Measurements from ENCODE around the gene TMCO4. TPM values are rescaled to one million over a fixed set of nuclear protein-coding genes. Genes with fewer than 3 reads are reported as not detected.

Gene TMCO4
- polyA plus RNA-seq, 4 donors, result 15.5 to 21.7 (median 19.2) TPM

- DNase-seq (ENCODE audit: low read depth in 4 of 4, low spot score in 3 of 4), result no peak
These were observed 19.3 kb downstream of the TMCO4 start for GRCh38 chr1:19780267-19780877.

DNA sequence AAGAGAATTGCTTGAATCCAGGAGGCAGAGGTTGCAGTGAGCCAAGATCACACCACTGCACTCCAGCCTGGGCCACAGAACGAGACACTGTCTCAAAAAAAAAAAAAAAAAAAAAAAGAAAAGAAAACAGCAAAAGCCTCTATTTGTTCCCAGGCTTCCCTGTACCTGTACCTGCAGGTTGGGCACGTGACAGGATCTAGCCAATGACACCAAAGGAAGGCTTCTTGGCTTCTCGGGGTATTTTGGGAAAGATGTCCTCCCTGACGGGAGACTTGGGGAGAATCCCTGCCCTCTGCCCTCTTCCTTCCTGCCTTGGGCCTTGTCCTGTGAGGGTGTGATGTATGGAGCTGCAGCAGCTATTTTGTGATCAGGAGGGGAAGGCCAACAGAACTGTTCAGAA is 22.8 kb downstream of the TMCO4 start:
- no peak for DNase-seq (ENCODE audit: low read depth in 4 of 4, low spot score in 3 of 4)

- no peak for DNase-seq (ENCODE audit: low read depth in 4 of 4, low spot score in 3 of 4)
These were observed 23.4 kb downstream of the TMCO4 start for GRCh38 chr1:19776287-19776686.

- DNase-seq (ENCODE audit: low read depth in 4 of 4, low spot score in 3 of 4), result no peak
These were observed 23.9 kb downstream of the TMCO4 start for GRCh38 chr1:19775831-19776230.

DNA sequence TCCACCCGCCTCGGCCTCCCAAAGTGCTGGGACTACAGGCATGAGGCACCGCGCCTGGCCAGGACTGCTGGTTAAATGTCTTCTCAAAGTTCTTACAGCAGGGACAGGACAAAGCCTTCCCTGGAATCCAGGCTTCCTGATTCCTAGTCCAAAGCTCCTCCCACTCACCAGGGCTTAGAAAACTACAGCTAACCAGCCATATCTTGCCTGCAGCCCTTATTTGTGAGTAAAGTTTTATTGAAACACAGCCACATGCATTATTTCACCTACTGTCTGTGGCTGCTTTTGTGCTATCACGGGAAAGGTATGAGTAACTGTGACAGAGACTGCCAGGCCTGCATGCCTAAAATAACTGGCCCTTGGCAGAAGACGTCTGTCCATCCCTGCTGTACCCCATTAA is 24.4 kb downstream of the TMCO4 start:
- no peak for DNase-seq (ENCODE audit: low read depth in 4 of 4, low spot score in 3 of 4)

DNA sequence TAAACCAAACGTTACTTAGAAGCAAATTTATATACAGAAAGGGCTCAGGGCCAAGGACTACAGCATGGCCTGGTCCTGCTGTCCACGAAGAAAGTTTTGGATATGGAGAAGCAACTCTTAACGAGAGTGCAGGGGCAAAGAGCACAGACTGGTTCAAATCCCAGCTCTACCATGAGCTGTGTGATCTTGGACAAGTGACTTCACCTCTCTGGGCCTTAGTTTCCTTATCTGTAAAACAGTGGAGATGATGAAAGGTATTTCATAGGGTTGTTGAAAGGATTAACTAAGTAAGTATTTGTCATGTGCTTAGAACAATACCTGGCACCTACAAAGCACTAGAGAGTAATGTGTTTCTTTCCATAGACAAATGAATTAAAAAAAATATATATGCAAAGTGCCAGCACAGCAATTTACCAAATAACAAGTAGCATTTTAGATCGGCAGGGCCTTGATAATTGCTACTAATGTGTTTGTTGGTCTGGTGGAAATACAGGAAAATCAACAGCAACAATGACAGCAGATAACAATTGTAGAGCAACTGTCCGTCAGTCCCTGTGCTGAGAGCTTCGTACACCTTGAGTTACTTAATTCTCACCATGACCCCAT is 25.4 kb downstream of the TMCO4 start:
- DNase-seq (ENCODE audit: low read depth in 4 of 4, low spot score in 3 of 4), result no peak

GRCh38 chr1:19773485-19773884 is 26.2 kb downstream of the TMCO4 start:
- no peak for DNase-seq (ENCODE audit: low read depth in 4 of 4, low spot score in 3 of 4)

DNA sequence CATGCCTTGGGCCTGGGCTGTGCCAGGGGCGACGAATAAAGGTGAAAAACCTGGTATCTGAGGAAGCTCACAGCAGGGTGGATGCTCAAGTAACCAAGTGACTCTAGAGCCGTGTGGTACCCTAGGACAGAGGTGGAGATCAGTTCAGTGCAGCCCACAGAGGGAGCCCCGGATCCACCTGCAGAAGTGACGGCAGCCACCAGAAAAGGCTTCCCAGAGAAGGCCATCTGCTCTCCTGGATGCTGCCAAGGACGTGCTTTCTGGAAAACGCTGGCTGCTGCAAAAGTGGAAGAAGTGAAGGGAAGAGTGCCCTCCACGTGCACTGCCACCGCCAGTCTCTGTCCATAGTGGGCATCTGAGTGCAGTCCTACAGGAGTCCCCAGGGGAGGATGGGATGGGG is 27.7 kb downstream of the TMCO4 start:
- DNase-seq (ENCODE audit: low read depth in 4 of 4, low spot score in 3 of 4), result no peak

DNA sequence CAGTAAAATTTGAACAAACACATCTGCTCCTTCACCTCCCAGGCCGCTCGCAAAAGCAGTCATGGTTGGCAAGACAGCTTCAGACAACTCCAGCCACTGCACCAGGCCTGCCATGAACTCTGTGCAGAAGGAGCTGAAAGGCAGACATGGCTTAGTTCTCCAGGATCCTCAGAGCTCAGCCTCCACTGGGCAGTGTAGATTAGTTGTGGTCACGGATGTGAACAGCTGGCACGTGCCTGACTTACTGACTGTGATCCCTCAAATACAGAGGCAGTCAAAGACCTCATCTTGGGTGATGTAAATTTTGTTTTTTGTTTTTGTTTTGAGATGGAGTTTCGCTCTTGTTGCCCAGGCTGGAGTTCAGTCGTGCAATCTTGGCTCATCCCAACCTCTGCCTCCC is 28.4 kb downstream of the TMCO4 start:
- DNase-seq (ENCODE audit: low read depth in 4 of 4, low spot score in 3 of 4), result no peak

DNA sequence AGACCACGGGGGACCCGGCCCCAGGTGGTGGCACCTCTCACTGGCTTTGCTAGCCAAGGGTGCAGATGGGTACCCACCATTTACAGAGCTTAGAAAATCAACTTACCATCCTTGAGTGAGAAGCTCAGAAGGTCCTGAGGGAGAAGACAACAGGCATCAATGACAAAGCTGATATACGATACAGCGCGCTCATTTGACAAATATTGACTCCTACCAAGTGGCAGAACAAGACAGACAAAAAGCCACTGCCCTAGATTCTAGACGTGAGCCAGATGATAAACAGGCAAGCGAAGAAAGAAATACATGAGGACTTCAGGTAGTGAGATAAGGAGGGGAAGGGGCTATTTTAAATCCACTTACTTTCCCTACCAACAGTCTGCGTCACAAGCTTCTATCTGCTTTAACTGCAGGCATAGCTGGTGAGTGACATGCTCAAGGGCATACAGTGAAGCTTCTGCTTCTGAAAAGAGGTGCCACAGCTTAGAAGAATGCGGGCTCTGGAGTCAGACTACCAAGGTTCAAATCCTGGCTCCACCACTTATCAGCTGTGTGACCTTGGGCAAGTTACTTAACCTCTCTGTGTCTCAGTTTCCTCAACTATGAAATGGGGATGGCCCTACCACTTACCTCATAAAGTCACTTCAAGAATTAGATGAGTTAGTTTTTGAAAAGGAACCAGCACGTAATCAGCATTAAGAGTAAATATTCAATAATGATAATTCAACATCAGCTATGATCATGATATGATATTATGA is 29.1 kb downstream of the TMCO4 start:
- DNase-seq (ENCODE audit: low read depth in 4 of 4, low spot score in 3 of 4), result no peak

DNA sequence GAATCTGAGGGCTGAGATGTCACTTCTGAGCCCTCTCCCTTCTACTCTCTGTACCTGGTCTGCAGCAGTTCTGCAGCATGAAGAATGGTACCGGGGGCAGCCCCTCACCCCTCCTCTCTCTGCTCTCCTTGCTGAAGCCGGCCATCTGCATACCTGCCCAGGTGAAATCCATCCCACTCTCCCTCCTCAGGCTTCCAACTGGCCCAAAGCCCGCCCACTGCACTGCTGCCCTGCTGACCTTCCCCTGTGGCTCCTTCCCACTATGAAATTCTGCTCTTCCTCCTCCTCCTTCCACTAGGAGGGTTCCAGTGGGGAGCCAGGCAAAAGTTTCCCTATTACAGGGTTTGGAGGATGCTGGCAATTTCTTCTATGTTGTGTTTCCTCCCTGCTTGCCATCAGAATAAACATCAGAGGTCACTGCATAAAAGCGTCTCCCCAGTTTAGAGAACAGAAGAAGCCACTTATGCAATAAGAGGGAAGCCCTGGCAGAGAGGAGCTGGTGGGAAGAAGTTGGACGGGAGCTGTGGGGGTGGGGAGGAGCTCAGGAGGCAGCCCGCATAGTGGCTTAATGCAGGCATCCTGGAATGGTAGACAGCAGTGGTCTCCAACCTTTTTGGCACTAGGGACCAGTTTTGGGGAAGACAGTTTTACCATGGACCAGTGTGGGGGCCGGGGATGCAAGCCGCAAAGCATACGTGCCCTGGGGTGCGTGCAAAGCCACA is 30.3 kb downstream of the TMCO4 start:
- DNase-seq (ENCODE audit: low read depth in 4 of 4, low spot score in 3 of 4), result no peak

GRCh38 chr1:19768353-19769210 is 31.1 kb downstream of the TMCO4 start:
- DNase-seq (ENCODE audit: low read depth in 4 of 4, low spot score in 3 of 4), result no peak

- DNase-seq (ENCODE audit: low read depth in 4 of 4, low spot score in 3 of 4), result no peak
These were observed 34.1 kb downstream of the TMCO4 start for GRCh38 chr1:19765623-19766022.

- DNase-seq (ENCODE audit: low read depth in 4 of 4, low spot score in 3 of 4), result no peak
These were observed 34.9 kb downstream of the TMCO4 start for GRCh38 chr1:19764848-19765247.

GRCh38 chr1:19762175-19762779 is 37.4 kb downstream of the TMCO4 start:
- DNase-seq (ENCODE audit: low read depth in 4 of 4, low spot score in 3 of 4), result no peak

DNA sequence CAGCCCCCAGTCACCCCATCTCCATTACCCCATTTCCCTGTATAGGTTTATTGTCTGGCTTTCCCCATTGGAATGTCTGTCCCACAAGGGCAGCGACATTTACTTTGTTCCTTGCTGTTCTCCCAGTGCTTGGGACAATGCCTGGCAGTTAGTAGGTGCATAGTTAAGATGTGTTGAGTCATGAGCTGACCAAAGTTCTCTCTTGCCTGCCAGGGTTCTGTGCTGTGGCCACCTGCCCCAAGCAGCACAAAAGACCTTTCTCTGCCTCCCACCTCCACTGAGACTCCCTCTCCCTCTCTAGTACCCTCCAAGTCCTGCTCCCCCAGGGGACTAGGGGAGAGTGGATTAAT is 40.0 kb downstream of the TMCO4 start:
- DNase-seq (ENCODE audit: low read depth in 4 of 4, low spot score in 3 of 4), result no peak

GRCh38 chr1:19758227-19758830 is 41.4 kb downstream of the TMCO4 start:
- DNase-seq (ENCODE audit: low read depth in 4 of 4, low spot score in 3 of 4), result no peak

GRCh38 chr1:19757641-19758040 is 42.1 kb downstream of the TMCO4 start:
- no peak for DNase-seq (ENCODE audit: low read depth in 4 of 4, low spot score in 3 of 4)

DNA sequence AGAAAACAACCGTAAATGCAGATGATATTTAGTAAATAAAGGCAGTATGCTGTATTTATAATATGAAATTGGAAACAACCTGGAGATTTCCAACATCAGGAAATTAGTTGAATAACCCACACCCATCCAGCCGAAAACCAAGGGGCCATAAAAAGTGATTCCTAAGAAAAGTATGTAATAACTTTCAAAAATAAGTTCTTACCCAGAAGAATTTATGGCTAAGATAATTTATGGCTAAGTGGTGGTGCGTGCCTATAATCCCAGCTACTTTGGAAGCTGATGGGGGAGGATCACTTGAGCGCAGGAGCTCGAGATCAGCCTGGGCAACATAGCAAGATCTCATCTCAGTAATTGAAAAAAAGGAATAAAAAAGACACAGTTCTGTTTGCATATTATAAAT is 43.2 kb downstream of the TMCO4 start:
- DNase-seq (ENCODE audit: low read depth in 4 of 4, low spot score in 3 of 4), result no peak

GRCh38 chr1:19754482-19754881 is 45.2 kb downstream of the TMCO4 start:
- no peak for DNase-seq (ENCODE audit: low read depth in 4 of 4, low spot score in 3 of 4)
